Caco-2 (cell line): Measurements from ENCODE around the gene PRR16. TPM values are rescaled to one million over a fixed set of nuclear protein-coding genes. Genes with fewer than 3 reads are reported as not detected.

Experiments
- BruUV-seq: library from RNA; stranded (reverse); fragments of 400-500 nt; replicated peaks from 2 replicates; lab custom pipeline; 2021; lab: Mats Ljungman, UMichigan
- CTCF ChIA-PET: fragments of 300-600 bp; sonication (Branson Sonifier 250); formaldehyde crosslinking; loops from one replicate; lab custom pipeline; 2022; ENCODE audit warnings: antibody characterized with exemption; lab: Charles Lee
- POLR2A ChIA-PET: fragments of 300-600 bp; sonication (Branson Sonifier 250); formaldehyde crosslinking; loops from one replicate; lab custom pipeline; 2022; ENCODE audit warnings: antibody characterized with exemption; lab: Charles Lee
- DNase-seq, 2 experiments: peaks; one replicate each; pipeline versions ENCODE4 v3.0.0 to v3.0.0-alpha.2; 2020 to 2022
- H3K27me3 ChIP-seq: replicated peaks from 2 replicates; pipeline ENCODE4 v1.6.0; 2011; ENCODE audit warnings: low read length; ENCODE audit not compliant: control insufficient read depth, insufficient read depth
- H3K36me3 ChIP-seq: 2 replicates; pipeline ENCODE4 v1.5.1; 2011; ENCODE audit warnings: low read length; ENCODE audit not compliant: control insufficient read depth, insufficient read depth
- H3K4me1 ChIP-seq: fragments of 250-450 bp; sonication (Bioruptor Pico); 2 replicates; pipeline ENCODE4 v1.5.1; 2020; ENCODE audit warnings: mild to moderate bottlenecking
- H3K4me3 ChIP-seq: 2 replicates; pipeline ENCODE4 v1.5.1; 2011; ENCODE audit warnings: low read depth, mild to moderate bottlenecking, control low read depth, low read length
- H3K9me3 ChIP-seq: fragments of 250-450 bp; sonication (Bioruptor Pico); 2 replicates; pipeline ENCODE4 v1.5.1; 2020; ENCODE audit warnings: mild to moderate bottlenecking, moderate library complexity
- H3K27ac Mint-ChIP-seq: one replicate; pipeline ENCODE4 v1.8.0; 2022; ENCODE audit warnings: mixed read lengths; ENCODE audit not compliant: unreplicated experiment
- H3K27me3 Mint-ChIP-seq: one replicate; pipeline ENCODE4 v1.8.0; 2022; ENCODE audit warnings: mixed read lengths; ENCODE audit not compliant: insufficient read depth, unreplicated experiment
- H3K36me3 Mint-ChIP-seq: one replicate; pipeline ENCODE4 v1.8.0; 2022; ENCODE audit warnings: mild to moderate bottlenecking, mixed read lengths; ENCODE audit not compliant: insufficient read depth, unreplicated experiment
- H3K4me1 Mint-ChIP-seq: one replicate; pipeline ENCODE4 v1.8.0; 2022; ENCODE audit warnings: low read depth, mixed read lengths; ENCODE audit not compliant: unreplicated experiment
- H3K4me3 Mint-ChIP-seq: one replicate; pipeline ENCODE4 v1.8.0; 2022; ENCODE audit warnings: mild to moderate bottlenecking, moderate library complexity, mixed read lengths; ENCODE audit not compliant: unreplicated experiment
- H3K9me3 Mint-ChIP-seq: one replicate; pipeline ENCODE4 v1.8.0; 2022; ENCODE audit warnings: mixed read lengths; ENCODE audit not compliant: unreplicated experiment
- CTCF ChIP-seq, 2 experiments: fragments of 200-600 bp in 1 of 2; IDR thresholded peaks; 1 replicate in 1 of 2; 2 replicates in 1 of 2; pipeline versions ENCODE4 v1.5.1 to v1.8.0; 2011 to 2022; ENCODE audit warnings: antibody characterized with exemption in 1 of 2, control low read depth in 1 of 2, inconsistent platforms in 1 of 2, low read depth in 1 of 2, low read length in 1 of 2, mild to moderate bottlenecking in 1 of 2, moderate library complexity in 1 of 2; ENCODE audit not compliant: insufficient read depth in 1 of 2, severe bottlenecking in 1 of 2, unreplicated experiment in 1 of 2
- intact Hi-C: fragments of 100-400 bp; cut with micrococcal nuclease; formaldehyde crosslinking; loops from one replicate; pipeline ENCODE4 v1.10.0; 2022; ENCODE audit not compliant: unreplicated experiment
- total RNA-seq: library from RNA; stranded (reverse); gene quantifications from 2 replicates; pipeline ENCODE4 v1.2.3, GENCODE V29; 2022

PRR16 gene
- total RNA-seq, 1 experiment from 2014 or later = not detected

- Mint-ChIP-seq H3K27me3 (peaks cover 6% of the 10 kb centered on the region), H3K4me1 (no peaks in the 10 kb centered on the region), H3K27ac (no peak overlapping the region), H3K36me3 (no peaks in the 10 kb centered on the region), H3K9me3 (no peaks in the 10 kb centered on the region), H3K4me3 (no peak overlapping the region)
- Histone ChIP-seq H3K36me3 (no peaks in the 10 kb centered on the region), H3K27me3 (no peaks in the 10 kb centered on the region), H3K4me3 (no peak overlapping the region), H3K4me1 (no peaks in the 10 kb centered on the region), H3K9me3 (no peaks in the 10 kb centered on the region)
- BruUV-seq = no TSS peak
- no peak for DNase-seq
- CTCF ChIA-PET = no interaction called here
- intact Hi-C loops = no loop called here
- no peak for TF ChIP-seq CTCF (IDR thresholded peaks at IDR 0.05; ENCODE audit: insufficient read depth in 1 of 2, low read depth in 1 of 2, low read length in 1 of 2, severe bottlenecking in 1 of 2, unreplicated experiment in 1 of 2)
- POLR2A ChIA-PET = interaction anchor here (0.7 kb wide), 1 partner anchor 534 kb away, joined by 3 read pairs; no protein-coding TSS in a partner anchor
These were observed 53.6 kb downstream of the PRR16 start for GRCh38 chr5:120517607-120518252.

DNA sequence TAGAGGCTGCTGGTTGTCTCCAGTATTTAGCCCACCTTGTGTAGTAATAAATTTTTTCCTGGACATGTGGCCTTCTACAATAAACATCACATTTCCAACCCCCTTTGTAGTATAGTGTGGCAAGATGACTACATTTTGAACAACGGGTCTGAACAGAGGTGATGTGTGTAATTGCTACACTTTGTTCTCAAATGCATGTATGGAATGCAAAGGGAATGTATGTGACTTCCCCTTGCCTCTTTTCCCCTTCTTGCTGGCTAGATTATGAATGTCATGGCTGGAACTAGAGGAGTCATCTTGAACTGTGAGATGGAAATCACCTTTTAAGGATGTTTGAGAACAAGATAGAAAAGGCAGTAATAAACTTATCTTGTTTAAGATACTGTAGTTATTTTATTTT lies 54.5 kb downstream of the PRR16 start:
- Mint-ChIP-seq H3K36me3 (no peaks in the 10 kb centered on the region), H3K27me3 (peaks cover 6% of the 10 kb centered on the region), H3K4me3 (no peak overlapping the region), H3K4me1 (no peaks in the 10 kb centered on the region), H3K27ac (no peak overlapping the region), H3K9me3 (no peaks in the 10 kb centered on the region)
- intact Hi-C loops = no loop called here
- Histone ChIP-seq H3K36me3 (no peaks in the 10 kb centered on the region), H3K4me3 (no peak overlapping the region), H3K9me3 (no peaks in the 10 kb centered on the region), H3K4me1 (no peaks in the 10 kb centered on the region), H3K27me3 (no peaks in the 10 kb centered on the region)
- ChIA-PET POLR2A (no interaction called here), CTCF (no interaction called here)
- no peak for DNase-seq
- BruUV-seq = no TSS peak
- no peak for TF ChIP-seq CTCF (IDR thresholded peaks at IDR 0.05; ENCODE audit: insufficient read depth in 1 of 2, low read depth in 1 of 2, low read length in 1 of 2, severe bottlenecking in 1 of 2, unreplicated experiment in 1 of 2)

DNA sequence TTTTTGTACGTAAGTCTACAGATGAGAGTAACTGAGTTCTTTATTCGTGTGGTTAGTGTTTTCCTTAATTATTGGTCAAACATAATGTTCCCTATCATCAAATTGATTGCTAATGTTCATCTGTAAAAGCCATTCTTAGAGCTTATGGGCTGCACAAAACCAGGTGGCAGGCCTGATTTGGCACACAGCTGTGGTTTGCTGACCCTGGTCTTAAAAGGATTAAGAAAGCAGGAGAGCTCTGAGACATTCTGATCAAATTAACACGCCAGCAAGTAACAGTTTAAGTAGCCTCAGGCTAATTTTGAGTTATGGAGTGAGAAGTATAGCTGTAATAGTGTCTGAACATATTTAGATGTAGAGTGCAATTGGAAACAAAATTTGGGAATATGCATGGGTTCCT lies 63.2 kb downstream of the PRR16 start:
- H3K27me3 ChIP-seq = no peaks in the 10 kb centered on the region
- H3K4me1 ChIP-seq = no peaks in the 10 kb centered on the region
- no peak for TF ChIP-seq CTCF (IDR thresholded peaks at IDR 0.05; ENCODE audit: insufficient read depth in 1 of 2, low read depth in 1 of 2, low read length in 1 of 2, severe bottlenecking in 1 of 2, unreplicated experiment in 1 of 2)
- H3K36me3 Mint-ChIP-seq = no peaks in the 10 kb centered on the region
- no TSS peak for BruUV-seq
- no peaks in the 10 kb centered on the region for H3K4me1 Mint-ChIP-seq
- no peak overlapping the region for H3K4me3 Mint-ChIP-seq
- no peaks in the 10 kb centered on the region for H3K9me3 Mint-ChIP-seq
- H3K9me3 ChIP-seq = no peaks in the 10 kb centered on the region
- H3K27ac Mint-ChIP-seq = no peak overlapping the region
- intact Hi-C loops = no loop called here
- ChIA-PET CTCF (no interaction called here), POLR2A (no interaction called here)
- H3K4me3 ChIP-seq = no peak overlapping the region
- no peaks in the 10 kb centered on the region for H3K27me3 Mint-ChIP-seq
- DNase-seq = no peak
- no peaks in the 10 kb centered on the region for H3K36me3 ChIP-seq
